PC-9 (cell line): ENCODE measurements around the gene TMEM45A.

Experiments used
- EZH2 ChIP-seq: fragments of 200-600 bp; sonication (generic); IDR thresholded peaks from 2 replicates; pipeline ENCODE4 v1.8.0; 2017; ENCODE audit warnings: antibody characterized with exemption, low read depth
- TF ChIP-seq, protein P1 (sequence below): fragments of 200-600 bp; sonication (generic); conservative IDR thresholded peaks from 2 replicates; pipeline ENCODE4 v1.6.1; 2017; ENCODE audit warnings: mixed run types, antibody characterized with exemption, mild to moderate bottlenecking, moderate library complexity

DNA sequence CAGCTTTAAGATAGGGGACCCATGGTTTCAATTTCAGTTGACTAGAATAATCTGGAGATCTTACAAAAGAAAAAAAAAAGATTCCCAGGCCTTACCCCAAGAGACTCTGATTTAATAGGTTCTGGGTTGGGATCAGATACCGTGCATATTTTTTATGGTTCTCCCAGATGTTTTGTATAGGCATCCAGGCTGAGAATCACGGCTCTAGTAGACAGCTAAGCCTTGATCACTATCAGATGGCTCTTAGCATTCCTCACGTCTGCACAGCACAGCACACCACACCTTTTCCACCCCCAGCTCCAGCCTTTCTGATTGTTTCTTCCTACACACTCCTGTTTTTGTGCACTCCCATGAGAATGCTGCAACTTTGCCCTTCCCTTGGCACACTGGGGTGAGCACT is 40.8 kb downstream of the TMEM45A start:
- TF ChIP-seq EZH2 = no peak
- TF ChIP-seq, protein P1, sequence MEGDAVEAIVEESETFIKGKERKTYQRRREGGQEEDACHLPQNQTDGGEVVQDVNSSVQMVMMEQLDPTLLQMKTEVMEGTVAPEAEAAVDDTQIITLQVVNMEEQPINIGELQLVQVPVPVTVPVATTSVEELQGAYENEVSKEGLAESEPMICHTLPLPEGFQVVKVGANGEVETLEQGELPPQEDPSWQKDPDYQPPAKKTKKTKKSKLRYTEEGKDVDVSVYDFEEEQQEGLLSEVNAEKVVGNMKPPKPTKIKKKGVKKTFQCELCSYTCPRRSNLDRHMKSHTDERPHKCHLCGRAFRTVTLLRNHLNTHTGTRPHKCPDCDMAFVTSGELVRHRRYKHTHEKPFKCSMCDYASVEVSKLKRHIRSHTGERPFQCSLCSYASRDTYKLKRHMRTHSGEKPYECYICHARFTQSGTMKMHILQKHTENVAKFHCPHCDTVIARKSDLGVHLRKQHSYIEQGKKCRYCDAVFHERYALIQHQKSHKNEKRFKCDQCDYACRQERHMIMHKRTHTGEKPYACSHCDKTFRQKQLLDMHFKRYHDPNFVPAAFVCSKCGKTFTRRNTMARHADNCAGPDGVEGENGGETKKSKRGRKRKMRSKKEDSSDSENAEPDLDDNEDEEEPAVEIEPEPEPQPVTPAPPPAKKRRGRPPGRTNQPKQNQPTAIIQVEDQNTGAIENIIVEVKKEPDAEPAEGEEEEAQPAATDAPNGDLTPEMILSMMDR = no peak
